ENCODE data around the gene TPM1. TPM values are rescaled to one million over a fixed set of nuclear protein-coding genes. Genes with fewer than 3 reads are reported as not detected.

The TPM1 gene
- total and polyA plus RNA-seq, 10 of the 15 experiments (the other 5 are each of a cell fraction or from before 2014, with no cell fraction given), result 0.43 to 10.0 (median 2.4) TPM

DNA sequence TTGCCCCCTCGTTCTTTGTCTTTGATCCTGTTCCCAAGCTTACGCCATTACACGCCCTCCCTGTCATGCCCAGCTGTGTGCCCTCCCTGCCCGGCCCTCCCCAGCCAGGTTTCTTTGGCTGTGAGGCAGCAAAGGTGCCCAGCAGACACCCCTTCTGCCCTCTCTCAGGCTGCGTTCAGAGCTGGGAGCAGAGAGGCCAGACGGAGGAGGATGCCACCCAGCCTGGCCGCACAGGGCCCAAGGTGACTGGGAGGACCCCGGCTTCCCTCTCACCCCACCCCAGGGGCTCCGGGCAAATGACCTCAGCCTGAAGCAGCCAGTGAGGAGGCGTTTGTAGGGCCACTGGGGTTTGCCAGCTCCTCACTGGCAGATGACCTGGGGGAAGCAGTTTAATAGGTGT is 48.3 kb downstream of the TPM1 start (continued):
- TF ChIP-seq SPI1 (IDR thresholded peaks at IDR 0.05; ENCODE audit: borderline replicate concordance, insufficient read depth, low read depth, low read length) (no peak), TCF3 (IDR thresholded peaks at IDR 0.05; ENCODE audit: borderline replicate concordance, insufficient read depth, low read depth, low read length) (no peak), TAF1 (IDR thresholded peaks at IDR 0.05; ENCODE audit: borderline replicate concordance, low read depth, low read length) (no peak), NFYA (IDR thresholded peaks at IDR 0.05; ENCODE audit: borderline replicate concordance, low read depth, low read length) (no peak), RAD51 (IDR thresholded peaks at IDR 0.05) (no peak)
- TF ChIP-seq, protein P1, sequence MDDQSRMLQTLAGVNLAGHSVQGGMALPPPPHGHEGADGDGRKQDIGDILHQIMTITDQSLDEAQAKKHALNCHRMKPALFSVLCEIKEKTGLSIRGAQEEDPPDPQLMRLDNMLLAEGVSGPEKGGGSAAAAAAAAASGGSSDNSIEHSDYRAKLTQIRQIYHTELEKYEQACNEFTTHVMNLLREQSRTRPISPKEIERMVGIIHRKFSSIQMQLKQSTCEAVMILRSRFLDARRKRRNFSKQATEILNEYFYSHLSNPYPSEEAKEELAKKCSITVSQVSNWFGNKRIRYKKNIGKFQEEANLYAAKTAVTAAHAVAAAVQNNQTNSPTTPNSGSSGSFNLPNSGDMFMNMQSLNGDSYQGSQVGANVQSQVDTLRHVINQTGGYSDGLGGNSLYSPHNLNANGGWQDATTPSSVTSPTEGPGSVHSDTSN (IDR thresholded peaks at IDR 0.05; ENCODE audit: insufficient replicate concordance, low read depth, low read length), result no peak
- TF ChIP-seq, protein P2, sequence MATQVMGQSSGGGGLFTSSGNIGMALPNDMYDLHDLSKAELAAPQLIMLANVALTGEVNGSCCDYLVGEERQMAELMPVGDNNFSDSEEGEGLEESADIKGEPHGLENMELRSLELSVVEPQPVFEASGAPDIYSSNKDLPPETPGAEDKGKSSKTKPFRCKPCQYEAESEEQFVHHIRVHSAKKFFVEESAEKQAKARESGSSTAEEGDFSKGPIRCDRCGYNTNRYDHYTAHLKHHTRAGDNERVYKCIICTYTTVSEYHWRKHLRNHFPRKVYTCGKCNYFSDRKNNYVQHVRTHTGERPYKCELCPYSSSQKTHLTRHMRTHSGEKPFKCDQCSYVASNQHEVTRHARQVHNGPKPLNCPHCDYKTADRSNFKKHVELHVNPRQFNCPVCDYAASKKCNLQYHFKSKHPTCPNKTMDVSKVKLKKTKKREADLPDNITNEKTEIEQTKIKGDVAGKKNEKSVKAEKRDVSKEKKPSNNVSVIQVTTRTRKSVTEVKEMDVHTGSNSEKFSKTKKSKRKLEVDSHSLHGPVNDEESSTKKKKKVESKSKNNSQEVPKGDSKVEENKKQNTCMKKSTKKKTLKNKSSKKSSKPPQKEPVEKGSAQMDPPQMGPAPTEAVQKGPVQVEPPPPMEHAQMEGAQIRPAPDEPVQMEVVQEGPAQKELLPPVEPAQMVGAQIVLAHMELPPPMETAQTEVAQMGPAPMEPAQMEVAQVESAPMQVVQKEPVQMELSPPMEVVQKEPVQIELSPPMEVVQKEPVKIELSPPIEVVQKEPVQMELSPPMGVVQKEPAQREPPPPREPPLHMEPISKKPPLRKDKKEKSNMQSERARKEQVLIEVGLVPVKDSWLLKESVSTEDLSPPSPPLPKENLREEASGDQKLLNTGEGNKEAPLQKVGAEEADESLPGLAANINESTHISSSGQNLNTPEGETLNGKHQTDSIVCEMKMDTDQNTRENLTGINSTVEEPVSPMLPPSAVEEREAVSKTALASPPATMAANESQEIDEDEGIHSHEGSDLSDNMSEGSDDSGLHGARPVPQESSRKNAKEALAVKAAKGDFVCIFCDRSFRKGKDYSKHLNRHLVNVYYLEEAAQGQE (IDR thresholded peaks at IDR 0.05; ENCODE audit: low read depth, low read length), result no peak
- TF ChIP-seq, protein P3, sequence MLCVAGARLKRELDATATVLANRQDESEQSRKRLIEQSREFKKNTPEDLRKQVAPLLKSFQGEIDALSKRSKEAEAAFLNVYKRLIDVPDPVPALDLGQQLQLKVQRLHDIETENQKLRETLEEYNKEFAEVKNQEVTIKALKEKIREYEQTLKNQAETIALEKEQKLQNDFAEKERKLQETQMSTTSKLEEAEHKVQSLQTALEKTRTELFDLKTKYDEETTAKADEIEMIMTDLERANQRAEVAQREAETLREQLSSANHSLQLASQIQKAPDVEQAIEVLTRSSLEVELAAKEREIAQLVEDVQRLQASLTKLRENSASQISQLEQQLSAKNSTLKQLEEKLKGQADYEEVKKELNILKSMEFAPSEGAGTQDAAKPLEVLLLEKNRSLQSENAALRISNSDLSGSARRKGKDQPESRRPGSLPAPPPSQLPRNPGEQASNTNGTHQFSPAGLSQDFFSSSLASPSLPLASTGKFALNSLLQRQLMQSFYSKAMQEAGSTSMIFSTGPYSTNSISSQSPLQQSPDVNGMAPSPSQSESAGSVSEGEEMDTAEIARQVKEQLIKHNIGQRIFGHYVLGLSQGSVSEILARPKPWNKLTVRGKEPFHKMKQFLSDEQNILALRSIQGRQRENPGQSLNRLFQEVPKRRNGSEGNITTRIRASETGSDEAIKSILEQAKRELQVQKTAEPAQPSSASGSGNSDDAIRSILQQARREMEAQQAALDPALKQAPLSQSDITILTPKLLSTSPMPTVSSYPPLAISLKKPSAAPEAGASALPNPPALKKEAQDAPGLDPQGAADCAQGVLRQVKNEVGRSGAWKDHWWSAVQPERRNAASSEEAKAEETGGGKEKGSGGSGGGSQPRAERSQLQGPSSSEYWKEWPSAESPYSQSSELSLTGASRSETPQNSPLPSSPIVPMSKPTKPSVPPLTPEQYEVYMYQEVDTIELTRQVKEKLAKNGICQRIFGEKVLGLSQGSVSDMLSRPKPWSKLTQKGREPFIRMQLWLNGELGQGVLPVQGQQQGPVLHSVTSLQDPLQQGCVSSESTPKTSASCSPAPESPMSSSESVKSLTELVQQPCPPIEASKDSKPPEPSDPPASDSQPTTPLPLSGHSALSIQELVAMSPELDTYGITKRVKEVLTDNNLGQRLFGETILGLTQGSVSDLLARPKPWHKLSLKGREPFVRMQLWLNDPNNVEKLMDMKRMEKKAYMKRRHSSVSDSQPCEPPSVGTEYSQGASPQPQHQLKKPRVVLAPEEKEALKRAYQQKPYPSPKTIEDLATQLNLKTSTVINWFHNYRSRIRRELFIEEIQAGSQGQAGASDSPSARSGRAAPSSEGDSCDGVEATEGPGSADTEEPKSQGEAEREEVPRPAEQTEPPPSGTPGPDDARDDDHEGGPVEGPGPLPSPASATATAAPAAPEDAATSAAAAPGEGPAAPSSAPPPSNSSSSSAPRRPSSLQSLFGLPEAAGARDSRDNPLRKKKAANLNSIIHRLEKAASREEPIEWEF (IDR thresholded peaks at IDR 0.05; ENCODE audit: insufficient replicate concordance, low read depth, low read length), result no peak

All from GM12878 (cell line).